Measurements from ENCODE around the gene MAML2.

The MAML2 gene

GRCh38 chr11:96114178-96115064, 228.6 kb downstream of the MAML2 start:
- DNase-seq, result no peak

- DNase-seq, result no peak
Observed at GRCh38 chr11:96113193-96113681, 229.8 kb downstream of the MAML2 start.

GRCh38 chr11:96112192-96113128, 230.5 kb downstream of the MAML2 start:
- DNase-seq, result no peak

GRCh38 chr11:96111308-96111707, 231.7 kb downstream of the MAML2 start:
- DNase-seq, result no peak

- DNase-seq, result no peak
Observed at GRCh38 chr11:96110302-96110701, 232.7 kb downstream of the MAML2 start.

- DNase-seq, result no peak
Observed at GRCh38 chr11:96109331-96110030, 233.5 kb downstream of the MAML2 start.

- no peak for DNase-seq
Observed at GRCh38 chr11:96107143-96107824, 235.7 kb downstream of the MAML2 start.

- no peak for DNase-seq
Observed at GRCh38 chr11:96106645-96107044, 236.3 kb downstream of the MAML2 start.

GRCh38 chr11:96105944-96106343, 237.1 kb downstream of the MAML2 start:
- DNase-seq, result no peak

GRCh38 chr11:96105197-96105895, 237.6 kb downstream of the MAML2 start:
- DNase-seq, result no peak

GRCh38 chr11:96104496-96104895, 238.5 kb downstream of the MAML2 start:
- DNase-seq, result no peak

- no peak for DNase-seq
Observed at GRCh38 chr11:96103721-96104120, 239.3 kb downstream of the MAML2 start.

GRCh38 chr11:96103102-96103501, 239.9 kb downstream of the MAML2 start:
- no peak for DNase-seq

GRCh38 chr11:96102664-96103078, 240.3 kb downstream of the MAML2 start:
- no peak for DNase-seq

GRCh38 chr11:96101146-96101545, 241.8 kb downstream of the MAML2 start:
- DNase-seq, result no peak

- no peak for DNase-seq
Observed at GRCh38 chr11:96098511-96099241, 244.3 kb downstream of the MAML2 start.

- DNase-seq, result no peak
Observed at GRCh38 chr11:96097844-96098421, 245.1 kb downstream of the MAML2 start.

GRCh38 chr11:96096360-96096759, 246.6 kb downstream of the MAML2 start:
- DNase-seq, result no peak

- DNase-seq, result no peak
Observed at GRCh38 chr11:96095884-96096303, 247.1 kb downstream of the MAML2 start.

- DNase-seq, result no peak
Observed at GRCh38 chr11:96094156-96094555, 248.8 kb downstream of the MAML2 start.
